ENCODE data around the gene MRPL43.

Gene MRPL43

DNA sequence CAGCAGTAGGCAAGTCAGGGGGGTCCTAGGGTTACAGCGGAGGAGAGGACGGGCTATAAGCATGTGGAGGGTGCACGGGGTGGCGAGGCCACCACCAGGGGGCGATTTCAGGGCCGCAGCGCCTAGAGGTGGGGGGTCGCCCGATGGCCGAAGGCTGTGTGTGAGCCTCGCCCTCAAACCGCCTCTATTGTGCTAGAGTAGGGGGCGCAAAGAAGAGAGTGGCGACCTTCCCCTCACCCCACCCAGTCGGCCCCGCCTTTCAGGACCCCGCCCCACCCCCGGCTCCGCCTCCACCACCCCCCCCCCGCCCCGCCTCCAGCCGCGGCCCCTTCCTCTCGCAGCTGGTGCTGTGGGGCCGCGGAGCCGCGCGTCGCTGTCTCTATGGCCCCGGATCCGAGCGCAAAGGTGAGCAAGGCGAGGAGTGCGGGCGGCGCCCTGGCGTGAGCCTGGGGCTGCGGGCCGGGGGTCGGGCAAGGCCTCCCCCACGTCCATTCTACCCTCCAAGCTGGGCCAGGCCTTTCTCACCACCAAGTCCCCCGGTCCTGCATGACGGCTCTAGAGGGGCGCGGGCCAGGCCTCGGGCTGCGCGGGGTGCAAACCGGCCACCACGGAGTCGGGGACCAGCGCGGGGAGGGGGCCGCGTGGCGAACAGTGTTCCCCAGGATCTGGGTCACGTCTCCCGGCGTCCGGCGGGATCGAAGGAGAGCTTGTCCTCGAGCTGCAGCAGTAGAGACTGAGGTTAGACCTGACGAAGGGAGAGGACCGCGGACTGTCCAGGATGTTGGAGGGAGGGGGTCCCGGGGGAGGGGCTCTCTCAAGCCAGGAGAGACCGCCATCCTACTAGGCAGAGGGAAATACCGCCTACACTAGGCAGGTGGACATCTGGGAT lies 17.9 kb downstream of the MRPL43 start, which contains the start of gene SEMA4G:
Gene SEMA4G, plus strand, starts transcription at position 318 of the 889 bp plus-strand sequence. CDS start 3,409 bp downstream, outside the sequence.
- FAIRE-seq, result peak; percentile 28
- DNase-seq (ENCODE audit: insufficient read length, low spot score), result peak; percentile 61

DNA sequence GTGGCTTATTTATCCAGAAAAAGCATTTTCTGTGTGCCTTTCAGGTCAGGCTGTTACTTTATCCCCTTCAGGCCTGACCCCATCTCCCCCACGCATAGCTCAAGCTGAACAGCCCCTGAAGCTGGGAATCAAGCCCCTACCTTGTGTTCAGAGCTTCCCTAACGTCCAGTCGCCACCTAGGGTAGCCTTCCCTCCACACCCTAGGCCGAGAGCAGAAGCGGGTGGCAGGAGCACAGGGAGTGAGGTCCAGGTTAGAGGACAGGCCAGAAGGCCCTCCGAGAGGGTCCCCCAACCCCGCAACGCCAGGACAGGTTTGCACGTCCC lies 18.5 kb downstream of the MRPL43 start:
- DNase-seq (ENCODE audit: insufficient read length, low spot score), result no peak
- no peak for FAIRE-seq

DNA sequence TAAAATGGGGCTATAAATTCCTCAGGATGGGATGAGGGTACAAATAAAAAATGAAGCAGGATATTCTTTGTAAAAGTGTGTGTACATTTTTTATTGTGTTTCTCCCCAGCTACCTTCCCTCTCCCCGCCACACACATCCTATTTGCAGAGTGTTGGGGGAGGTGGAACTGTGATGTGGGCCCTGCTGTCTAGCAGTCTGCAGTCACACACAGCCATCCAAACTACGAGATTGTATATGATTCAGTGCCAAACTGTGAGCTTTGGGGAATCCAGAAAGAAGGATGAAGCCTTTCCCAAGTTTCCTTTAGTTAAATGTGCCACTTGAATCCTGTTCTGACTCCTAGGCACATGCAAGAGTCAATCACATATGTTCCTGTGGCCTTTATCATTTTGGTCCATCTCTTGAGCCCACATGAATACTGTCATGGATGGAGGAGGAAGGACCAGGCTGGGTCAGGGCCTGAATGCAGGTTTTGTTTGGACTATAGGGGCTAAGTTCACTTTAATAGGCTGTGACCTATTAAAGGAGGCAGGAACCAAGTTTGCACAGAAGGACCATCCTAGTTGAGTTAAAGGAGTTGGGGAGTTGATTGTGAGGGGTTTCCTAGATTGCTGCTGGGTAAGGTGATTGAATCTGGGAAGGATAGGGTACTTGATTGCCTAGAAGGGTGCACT lies 19.1 kb downstream of the MRPL43 start:
- no peak for FAIRE-seq

DNA sequence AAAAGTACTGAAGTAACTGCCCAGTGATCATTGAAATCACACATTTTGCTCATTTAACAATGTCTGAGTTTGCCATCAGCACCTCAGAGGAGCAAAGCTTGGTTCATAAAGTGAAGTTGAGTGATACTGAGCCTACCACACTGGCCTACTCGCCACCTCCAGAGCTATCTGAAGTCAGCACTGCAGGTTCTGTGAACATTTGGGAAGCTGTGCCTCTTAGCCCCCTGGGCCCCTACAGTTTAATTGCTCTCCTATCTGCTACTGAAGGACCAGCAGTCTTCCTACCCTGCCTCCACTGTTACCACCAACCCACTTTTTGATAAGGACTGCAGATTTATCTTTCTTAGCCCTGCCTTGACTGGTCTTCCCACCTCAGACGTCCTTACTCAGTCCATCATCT lies 20.0 kb downstream of the MRPL43 start:
- no peak for DNase-seq (ENCODE audit: insufficient read length, low spot score)

More for the DNA sequence above, 19.1 kb downstream of the MRPL43 start:
- no peak for DNase-seq (ENCODE audit: insufficient read length, low spot score)

DNA sequence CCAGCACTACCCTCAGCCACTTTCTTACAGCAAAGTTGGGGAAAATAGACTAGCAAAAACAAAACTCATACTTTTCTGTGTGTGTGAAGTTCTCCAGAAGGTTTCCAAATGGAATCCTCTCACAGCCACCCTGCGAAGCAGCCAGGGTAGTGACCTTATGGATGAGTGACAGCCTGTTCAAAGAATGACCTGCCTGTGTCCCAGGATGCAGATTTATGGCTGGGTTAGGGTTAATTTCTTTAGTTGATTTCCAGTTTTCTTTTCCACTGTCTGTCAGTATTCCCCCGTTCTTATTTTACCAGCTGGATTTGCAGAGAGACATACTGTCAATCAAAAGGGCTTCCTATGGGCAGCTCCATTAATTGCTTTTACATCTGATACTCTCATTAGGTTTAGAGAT lies 20.4 kb downstream of the MRPL43 start:
- FAIRE-seq (no peak), DNase-seq (ENCODE audit: insufficient read length, low spot score) (no peak)

More for the DNA sequence above, 20.0 kb downstream of the MRPL43 start:
- FAIRE-seq, result no peak

DNA sequence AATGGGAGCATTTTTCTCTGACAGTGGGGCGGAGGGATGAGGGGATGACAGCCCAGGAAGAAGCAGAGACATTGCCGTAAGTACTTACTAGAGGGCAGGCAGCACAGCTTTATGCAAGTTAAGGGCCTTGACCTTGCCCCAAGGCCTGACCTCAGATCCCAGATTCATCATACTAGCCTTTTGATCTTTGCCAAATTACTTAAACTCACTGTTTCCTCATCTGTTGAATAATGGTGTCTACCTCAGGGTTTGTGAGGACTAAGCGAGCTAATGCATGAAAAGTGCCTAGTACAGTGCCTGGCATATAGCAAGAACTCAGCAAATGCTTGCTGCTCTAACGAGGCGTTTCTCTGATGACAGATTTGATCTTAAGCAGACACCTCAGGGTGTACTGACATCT lies 21.5 kb downstream of the MRPL43 start:
- DNase-seq (ENCODE audit: insufficient read length, low spot score) (no peak), FAIRE-seq (no peak)

DNA sequence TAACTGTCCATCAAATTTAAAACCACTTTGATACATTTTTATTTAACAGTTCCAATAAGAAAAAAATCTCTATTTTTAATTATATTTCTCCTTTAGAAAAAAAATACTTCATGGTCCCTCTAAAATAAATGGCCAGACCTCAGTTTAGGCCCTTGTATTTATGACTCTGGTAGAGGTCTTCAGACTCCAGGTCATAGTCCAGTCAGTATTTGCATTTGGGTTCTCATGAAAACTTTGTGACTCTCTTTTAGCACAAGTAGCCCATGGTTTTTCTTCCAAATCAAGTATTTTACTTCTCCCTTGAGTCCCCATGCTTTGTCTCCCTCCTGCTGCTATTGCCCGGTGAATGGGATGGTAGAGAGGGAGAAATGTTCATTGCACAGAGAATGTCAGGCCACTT lies 23.5 kb downstream of the MRPL43 start:
- no peak for DNase-seq (ENCODE audit: insufficient read length, low spot score)
- no peak for FAIRE-seq

DNA sequence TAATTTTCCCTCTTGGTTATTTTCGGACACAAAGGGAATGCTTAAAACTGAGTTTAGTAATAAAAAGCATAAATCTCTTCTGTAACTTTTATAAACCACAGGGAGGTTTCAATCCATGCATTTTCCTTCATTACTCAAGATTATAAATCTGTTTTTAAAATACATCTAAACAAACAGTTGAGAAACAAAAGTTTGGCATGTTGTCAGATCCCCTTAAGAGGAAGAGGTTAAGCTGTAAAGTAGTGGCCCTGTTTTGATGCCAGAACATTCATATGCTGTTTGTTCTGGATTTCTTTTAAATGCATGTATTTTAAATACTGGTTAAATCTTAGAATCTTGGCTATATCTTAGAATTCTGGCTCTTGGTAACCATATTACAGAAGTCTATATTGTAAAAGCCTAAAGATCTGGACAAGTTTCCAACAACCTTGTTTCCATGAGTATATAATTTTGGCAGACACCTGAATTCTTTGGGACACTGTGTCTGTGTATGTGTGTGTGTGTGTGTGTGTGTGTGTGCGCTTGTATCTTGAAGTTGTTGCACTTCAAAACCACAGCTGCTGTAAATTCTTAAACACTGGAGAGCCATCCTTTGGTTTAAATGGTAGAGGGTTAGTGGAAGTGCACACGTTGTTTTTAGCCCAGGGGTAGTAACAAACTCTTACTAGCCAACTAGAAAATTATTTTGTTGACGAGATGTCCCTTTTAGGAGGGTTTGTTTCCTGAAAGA lies 24.8 kb downstream of the MRPL43 start:
- no peak for FAIRE-seq
- DNase-seq (ENCODE audit: insufficient read length, low spot score), result no peak

DNA sequence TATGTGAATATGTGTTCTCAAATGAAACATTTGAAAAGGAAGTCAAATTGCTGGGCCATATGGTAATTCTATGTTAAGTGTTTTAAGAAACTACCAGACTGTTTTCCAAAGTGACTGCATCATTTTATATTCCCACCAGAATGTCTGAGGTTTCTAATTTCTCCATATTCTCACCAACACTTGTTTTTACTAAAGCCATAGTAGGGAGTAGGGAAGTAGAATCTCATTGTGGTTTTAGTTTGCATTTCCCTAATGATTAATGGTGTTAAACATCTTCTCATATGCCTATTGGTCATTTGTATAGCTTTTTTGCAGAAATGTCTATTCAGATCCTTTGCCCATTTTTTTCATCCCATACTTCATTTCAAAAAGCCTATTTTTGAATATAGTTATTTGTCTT lies 27.0 kb downstream of the MRPL43 start:
- FAIRE-seq, result no peak
- no peak for DNase-seq (ENCODE audit: insufficient read length, low spot score)

DNA sequence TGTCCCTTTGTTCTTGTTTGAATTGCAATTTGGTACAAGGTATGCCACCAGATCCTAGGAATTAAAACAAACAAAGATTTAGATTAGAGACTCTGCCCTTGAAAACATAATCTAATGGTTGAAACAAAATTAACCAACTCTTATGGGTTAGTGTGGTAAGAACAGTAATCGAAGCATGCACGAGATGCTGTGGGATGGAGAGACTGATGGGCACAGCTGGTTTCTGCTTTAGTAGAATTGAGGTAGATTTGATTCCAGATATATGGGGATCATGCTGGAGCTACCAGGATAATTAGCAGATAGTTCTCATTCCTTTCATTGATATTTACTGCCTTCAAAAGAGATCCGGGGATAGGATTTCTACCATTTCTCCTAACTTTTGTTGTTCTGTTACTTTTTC lies 38.4 kb downstream of the MRPL43 start:
- FAIRE-seq, result no peak

DNA sequence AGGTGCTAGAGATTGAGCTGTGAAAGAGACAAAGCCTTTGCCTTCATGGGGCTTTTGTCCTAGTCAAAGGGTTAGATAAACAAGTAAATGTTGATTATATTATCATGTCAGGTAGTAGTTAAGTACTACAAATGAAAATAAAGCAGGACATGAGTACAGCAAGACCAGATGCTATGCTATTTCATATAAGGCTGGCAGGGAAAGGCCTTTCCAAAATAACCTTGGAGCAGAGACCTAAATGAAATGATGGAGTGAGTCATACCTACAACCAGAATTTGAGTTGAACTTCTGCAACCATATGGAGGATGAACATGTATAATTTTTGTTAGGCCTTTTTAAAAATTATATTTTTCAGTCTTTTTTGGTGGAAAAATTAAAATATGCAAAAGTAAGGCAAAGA lies 41.5 kb downstream of the MRPL43 start:
- FAIRE-seq (no peak), DNase-seq (ENCODE audit: insufficient read length, low spot score) (no peak)

More for the DNA sequence above, 38.4 kb downstream of the MRPL43 start:
- no peak for DNase-seq (ENCODE audit: insufficient read length, low spot score)

DNA sequence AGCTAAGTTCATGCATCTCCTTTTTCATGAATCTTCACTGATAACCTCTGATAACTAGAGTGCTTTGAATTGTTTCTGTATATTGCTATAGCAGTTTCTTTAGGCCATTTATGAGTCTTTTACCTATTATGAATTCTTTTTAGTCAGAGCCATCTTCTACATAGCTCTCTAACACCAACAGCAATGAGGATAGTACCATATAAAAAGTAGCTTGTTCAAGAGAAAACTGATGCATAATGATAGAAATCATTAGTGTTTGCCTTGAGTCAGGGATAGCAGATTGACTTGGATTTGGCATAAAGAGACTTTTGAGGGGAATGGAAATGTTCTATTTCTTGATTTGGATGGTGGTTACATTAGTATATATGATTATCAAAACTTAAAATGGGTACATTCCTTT lies 43.8 kb downstream of the MRPL43 start:
- DNase-seq (ENCODE audit: insufficient read length, low spot score) (no peak), FAIRE-seq (no peak)

DNA sequence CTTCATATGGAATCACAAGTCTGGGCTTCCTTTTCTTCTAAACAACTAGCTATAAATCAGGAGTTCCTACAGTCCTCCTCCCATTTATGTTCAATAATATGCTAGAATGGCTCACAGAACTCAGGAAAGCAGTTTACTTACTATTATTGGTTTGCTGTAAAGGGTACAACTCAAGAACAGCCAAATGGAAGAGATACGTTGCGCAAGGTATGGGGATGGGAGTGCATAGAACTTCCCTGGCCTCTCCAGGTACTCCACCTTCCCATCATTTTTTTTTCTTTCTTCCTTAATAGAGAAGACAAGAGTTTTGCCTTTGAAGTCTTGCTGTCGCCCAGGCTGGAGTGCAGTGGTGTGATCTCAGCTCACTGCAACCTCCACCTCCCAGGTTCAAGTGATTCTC lies 45.1 kb downstream of the MRPL43 start:
- no peak for DNase-seq (ENCODE audit: insufficient read length, low spot score)
- FAIRE-seq, result no peak

DNA sequence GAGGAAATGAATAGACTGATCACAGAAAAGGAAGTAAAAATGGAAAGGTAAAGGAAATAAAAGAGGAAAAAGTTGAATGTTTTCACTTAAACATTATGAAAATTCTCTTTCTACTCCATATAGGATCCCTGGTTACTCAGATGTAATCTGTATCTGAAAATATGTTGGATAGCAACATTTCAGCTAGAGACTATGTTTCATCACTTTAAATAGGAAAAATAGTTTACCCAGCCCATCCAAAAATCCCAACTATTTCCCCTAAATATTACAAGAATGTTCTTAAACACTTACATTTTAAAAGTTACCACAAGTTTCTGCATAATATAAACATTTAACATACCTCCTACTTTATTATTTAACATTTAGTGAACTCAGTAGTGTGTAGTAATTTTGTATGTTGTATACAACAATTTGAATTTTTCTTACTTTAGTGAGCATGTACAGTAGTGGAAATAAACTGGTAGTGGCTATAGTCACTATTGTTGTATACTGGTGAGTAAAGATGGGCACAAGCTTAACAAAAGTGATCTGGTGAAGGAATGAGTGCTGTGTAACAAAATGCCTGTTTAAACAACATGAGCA lies 47.4 kb downstream of the MRPL43 start:
- no peak for DNase-seq (ENCODE audit: insufficient read length, low spot score)
- no peak for FAIRE-seq

Measured in HTR-8/SVneo (cell line).